HG02571 (cell line): Measurements from ENCODE around the gene ARHGEF33.
A peak's percentile ranks its signal among the peaks of the same experiment; 100 is the strongest.

Experiments
- ATAC-seq: cut with Tn5 transposase; IDR thresholded peaks from one replicate; pipeline ENCODE4 v1.9.1; 2021; ENCODE audit warnings: mild to moderate bottlenecking, moderate library complexity; ENCODE audit not compliant: unreplicated experiment

Gene ARHGEF33

DNA sequence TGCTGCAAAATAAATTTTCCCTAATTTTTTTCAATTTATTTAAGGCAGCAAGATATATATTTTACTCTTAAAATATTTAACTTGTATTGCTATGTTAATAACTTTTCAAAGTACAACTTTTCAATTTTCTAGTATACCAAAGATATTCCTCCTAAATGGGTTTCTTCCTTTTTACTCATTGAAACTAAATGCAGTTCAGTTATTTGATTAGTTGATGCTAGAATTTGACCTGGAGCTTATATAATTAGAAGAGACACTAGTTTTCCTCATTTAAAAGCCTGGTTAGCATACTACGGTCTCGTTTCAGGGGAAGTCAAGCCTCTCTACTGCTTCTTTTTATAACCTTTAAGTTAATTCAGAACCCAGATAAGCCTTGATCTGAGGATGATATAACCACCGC is at the start of gene ARHGEF33:
Gene ARHGEF33, plus strand, starts transcription at position 301 of the 400 bp plus-strand sequence. CDS start 29,573 bp downstream, outside the sequence.
- ATAC-seq, result no peak

DNA sequence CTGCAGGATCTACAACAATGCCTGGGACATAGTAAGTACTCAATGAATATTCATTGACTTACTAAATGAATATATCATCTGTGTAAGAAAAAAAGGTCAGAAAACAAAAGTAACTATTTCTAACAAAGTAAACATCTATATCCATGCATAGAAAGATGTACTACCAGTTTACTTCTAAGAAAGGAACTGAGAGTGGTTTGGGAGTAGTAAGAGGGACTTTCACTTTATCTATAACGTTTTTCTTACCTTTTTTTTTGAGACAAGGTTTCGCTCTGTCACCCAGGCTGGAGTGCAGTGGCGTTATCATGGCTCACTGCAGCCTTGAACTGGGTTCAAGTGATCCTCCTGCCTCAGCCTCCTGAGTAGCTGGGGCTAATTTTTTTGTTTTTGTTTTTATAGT is 39.6 kb upstream of the ARHGEF33 start:
- ATAC-seq, result peak; percentile 74

DNA sequence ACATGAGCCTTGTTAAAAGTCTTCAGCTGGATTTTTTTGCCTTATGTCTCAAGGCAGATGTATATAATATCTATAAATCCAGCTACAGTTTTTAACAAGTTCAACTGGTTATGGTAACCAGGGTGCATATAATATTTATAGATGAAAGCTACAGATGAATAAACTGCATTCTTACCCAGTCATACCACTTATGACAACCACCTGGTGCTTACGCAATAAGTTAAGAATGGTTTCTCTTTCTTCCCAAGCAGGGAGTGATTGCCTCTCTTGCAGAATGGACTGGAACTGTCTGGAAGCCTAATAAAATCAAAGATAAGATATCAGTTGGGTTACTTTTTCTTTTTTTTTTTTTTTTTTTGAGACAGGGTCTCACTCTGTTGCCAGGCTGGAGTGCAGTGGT is 33.5 kb upstream of the ARHGEF33 start:
- ATAC-seq, result no peak

DNA sequence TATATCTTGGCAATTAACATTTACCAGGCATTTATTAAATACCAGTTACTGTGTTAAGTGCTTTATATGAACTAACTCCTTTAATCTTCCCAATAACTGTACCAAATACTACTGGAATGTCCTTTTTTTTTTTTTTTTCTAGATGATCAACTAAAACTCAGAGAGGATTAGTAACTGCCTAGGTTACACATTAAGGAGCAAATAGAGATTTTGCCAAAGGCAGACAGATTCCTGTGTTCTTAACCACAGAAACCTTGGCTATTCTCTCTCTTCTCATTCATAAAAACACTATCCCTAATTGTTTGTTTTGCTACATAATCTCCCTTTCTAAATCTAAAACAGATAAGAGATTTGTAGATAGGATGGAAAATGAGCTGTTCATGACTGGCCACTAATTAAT is 27.2 kb upstream of the ARHGEF33 start:
- no peak for ATAC-seq

DNA sequence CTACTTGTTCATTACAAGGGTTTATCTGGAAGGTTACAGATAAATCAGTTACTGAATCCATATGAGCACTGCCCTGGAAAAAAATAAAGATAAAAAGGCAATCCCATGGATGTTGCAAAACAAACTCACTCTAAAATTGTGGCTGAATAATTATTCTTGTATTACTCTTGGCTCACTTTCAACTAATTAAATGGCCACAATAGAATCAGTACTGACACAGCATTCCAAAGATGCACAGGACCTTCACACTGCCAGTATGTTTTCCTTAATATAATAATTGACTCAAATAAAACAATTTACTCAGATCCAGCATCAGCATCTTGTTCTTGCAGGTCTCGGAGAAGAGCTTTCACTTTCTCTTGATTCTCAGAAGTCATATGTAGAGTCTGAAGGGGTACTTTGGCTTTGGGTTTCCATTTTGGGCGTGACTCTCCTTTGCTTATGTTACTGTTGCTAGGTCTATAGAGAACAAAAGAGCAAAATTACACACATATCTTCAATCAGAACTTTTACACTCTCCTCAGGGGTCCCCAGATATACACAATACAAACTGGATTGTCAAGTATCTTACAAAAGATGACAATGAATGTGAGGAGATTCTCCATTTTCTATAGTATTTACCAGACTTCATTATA is 26.5 kb upstream of the ARHGEF33 start:
- no peak for ATAC-seq

DNA sequence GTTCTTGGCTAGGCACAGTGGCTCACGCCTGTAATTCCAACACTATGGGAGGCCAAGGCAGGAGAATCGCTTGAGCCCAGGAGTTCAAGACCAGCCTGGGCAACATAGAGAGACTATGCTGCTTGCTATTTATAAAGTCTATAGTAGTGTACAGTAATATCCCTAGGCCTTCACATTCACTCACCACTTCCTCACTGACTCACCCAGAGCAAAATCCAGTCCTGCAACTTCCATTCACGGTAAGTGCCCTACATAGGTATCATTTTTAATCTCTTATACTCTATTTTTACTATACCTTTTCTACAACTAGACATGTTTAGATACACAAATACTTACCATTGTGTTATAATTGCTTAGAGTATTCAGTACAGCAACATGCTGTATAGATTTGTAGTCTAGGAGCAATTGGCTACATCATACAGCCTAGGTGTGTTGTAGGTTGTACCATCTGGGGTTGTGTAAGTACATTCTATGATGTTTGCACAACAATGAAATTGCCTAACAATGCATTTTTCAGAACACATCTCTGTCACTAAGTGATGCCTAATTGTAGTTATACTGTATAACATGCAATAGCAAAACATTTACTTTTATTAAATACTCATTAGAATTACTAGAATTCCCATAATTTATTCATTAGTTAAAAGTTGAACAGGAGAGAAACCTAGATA is 22.8 kb upstream of the ARHGEF33 start:
- no peak for ATAC-seq

DNA sequence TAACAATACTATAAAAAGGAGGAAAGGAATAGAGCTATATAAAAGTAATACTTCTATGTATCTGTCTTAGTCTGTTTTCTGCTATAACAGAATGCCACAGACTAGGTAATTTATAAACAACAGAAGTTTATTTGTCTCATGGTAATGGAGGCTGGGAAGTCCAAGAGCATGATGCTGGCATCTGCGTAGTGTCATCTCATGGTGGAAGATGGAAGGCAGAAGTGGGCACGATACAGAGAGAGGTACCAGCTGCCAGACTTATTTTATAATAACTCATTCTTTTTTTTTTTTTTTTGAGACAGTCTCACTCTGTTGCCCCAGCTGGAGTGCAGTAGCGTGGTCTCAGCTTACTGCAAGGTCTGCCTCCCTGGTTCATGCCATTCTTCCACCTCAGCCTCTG is 18.2 kb upstream of the ARHGEF33 start:
- ATAC-seq, result no peak

DNA sequence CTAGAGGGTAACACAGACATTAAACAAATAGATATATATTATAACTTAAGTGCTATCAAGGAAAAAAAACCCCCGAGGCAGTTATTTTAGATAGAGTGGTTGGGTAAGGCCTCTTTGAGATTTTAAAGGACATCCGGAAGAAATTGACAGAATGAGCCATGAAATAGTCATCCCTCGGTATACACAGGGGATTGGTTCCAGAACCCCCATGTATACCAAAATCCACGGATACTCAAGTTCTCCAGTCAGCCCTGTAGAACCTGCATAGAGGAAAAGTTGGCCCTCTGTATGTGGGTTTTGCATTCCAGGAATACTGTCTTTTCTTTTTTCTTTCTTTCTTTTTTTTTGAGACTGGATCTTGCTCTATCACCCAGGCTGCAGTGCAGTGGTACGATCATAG is 15.9 kb upstream of the ARHGEF33 start:
- ATAC-seq, result no peak

DNA sequence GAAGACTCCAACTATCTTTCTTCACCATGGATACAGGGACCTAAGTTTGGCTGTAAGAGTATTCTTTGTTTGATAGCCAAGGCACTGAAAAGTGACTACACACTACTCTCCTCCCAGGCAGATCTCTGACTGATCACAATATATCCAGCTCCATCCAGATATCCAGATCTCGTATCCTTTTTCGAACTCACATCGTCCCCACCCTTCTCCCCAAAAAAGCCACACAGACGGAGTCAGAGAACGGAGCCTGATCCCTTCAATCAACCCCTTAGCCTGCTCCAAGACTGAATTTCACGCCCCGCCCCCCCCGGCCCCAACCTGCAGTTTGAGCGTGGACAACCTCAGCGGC is 14.5 kb upstream of the ARHGEF33 start:
- no peak for ATAC-seq

DNA sequence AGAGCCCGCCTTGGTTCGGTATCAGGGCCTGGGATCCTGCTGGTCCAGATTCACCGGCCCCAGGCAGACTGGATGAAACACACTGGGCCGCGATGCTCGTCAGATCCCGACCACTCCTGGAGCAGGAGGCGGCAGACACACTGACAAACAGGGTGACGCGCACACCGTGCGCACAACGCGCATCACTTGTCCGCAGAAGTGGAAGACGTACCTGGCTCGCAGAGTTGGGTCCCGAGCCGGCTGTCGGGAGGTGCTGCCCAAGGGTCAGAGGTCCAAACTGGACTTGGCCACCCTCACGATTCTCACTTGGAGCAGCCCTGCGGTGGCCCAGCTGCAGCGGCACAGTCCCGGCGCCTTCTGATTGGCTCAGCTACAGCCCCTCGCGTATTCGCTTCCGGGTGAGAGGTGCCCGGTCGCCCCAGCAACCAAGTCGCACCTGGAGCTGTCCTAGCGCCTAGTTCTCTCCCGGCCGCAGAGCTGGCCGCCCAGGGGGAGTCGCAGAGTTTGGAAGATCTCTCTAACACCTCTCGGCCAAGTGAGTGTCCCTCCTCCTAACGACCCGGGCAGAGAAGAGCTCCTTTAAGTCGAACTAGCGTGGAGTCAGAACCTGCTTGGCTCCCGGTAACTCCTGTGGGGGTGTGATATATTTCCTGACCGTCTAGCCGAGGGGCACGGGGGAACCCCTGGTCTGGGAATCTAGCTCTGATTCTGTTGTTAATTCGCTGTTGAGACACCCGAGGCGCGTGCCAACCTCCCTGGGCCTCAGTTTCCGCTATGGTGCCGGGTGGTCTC is 13.9 kb upstream of the ARHGEF33 start, which contains the start of the genes DHX57 and MORN2:
Gene DHX57, minus strand, starts transcription at position 359 of the 792 bp plus-strand sequence. CDS start 7,529 bp downstream, outside the sequence.
Gene MORN2, plus strand, starts transcription at position 401 of the 792 bp plus-strand sequence.
- peak; percentile 100 for ATAC-seq

DNA sequence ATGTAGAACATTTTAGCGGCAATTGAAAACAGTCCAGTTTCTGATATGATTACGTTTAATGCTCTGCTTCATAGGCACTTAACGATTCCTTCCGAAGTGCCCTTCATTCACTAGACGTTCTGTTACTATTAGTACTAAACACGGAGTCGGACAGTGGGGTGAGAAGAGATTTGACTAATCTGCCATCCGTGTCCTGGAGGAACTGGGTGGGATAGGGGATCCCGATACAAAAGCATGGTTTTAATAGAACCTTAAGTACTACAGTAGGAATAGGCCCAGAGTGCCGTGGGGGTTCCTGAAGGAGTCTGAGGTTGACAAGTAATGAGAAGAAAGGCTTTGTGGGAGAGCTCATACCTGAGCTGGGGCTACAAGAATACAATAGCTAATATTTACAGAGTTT is 13.3 kb upstream of the ARHGEF33 start:
- ATAC-seq, result no peak

DNA sequence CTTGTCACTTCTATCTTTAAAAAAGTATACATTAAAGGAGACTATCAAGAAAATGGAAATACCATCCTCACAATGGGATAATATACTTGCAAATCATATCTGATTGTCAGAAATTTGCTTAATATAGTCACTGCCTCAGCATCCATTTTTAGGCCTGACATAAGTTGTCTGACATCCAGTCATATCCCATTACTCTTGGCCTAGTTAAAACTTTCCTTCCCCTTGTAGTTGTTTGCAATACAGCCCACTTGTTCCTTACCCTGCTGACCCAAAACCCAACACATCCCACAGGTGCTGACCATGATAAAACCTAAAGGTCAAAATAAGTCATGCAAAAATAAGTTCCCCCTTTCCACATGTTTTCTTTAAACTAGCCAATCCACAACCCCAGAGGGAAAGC is 3.6 kb upstream of the ARHGEF33 start:
- no peak for ATAC-seq

DNA sequence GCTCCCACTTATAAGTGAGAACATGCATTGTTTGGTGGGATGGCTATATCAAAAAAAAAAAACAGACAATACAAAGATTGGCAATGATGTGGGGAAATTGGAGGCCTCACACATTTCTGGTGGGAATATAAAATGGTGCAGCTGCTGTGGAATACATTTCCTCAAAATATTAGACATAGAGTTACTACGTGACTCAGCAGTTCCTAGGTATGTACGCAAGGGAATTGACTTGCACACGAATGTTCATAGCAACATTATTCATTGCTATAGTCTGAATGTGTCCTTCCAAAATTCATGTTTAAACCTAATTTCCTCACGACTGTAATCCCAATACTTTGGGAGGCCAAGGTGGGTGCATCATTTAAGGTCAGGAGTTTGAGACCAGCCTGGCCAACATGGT is 2.3 kb upstream of the ARHGEF33 start:
- ATAC-seq, result no peak

DNA sequence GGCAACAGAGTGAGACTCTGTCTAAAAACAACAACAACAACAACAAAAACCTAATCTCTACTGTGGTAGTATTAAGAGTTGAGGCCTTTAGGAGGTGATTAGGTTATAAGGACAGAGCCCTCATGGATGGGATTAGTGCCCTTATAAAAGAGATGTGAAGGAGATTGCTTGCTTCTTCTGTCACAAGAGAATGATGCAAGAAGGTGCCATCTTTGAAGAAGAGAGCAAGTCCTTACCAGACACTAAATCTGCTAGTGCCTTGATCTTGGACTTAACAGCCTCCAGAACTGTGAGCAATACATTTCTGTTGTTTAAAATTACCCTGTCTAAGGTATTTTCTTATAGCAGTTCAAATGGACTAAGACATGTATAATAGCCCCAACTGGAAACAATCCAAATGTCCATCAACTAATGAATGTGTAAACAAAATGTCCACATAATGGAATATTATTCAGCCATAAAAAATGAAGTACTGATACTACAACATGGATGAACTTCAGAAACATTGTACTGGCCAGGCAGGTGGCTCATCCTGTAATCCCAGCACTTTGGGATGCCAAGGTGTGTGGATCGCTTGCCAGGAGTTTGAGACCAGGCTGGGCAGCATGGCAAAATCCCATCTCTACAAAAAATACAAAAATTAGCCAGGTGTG is 1.6 kb upstream of the ARHGEF33 start:
- ATAC-seq, result no peak

DNA sequence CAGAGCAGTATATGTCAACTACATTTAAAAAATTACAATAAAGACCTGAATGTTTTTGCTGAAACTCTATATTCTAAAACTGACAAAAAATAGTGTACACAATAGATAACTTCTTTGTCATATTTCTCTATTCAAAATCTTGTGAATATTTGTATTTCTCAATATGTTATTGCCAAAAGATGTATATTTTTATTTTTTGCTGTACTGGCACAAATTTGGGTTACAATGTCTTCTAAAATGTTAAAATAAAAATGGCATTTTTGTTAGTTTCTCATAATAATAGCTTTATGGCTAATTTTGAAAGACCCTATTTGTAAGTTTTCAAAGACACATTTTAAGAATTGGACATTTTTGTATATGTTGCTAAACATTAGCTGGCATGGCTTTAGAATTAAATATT is 630 bp upstream of the ARHGEF33 start:
- no peak for ATAC-seq

DNA sequence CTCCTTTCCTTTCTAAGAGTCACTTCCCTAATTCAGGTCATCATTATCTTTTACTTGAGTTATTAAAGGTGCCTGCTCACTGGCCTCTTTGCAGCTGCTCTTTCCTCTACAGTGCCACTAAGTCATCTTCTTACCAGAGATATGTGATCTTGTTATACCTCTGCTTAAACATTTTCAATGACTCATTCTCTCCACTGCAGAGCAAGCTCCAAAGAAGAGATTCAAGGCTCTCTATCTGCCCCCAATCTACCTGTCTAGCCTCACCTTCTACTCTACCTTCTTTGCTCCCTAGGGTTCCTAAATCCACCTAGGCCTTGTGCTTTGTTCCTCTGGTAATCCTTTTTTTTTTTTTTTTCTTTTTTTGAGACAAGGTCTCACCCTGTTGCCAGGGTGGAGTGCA is 3.1 kb downstream of the ARHGEF33 start:
- no peak for ATAC-seq

DNA sequence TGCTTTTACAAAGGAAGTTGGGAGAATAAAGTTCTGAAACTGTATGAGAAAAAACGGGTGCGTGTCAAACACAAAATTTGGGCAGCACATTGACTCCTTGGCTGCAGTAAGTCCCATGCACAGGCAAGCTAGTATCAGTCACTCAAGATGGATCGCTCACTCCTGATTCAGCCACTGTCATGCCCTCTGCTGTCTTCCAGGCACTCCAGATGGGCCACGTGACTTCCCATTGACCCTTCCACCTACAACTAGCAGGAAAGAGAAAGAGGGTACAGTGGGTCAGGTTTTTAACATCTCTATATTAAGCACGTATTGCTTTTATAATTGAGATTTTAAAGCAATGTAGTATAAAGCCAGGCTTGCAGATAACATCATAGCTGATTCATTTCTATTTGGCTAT is 8.6 kb downstream of the ARHGEF33 start:
- no peak for ATAC-seq

DNA sequence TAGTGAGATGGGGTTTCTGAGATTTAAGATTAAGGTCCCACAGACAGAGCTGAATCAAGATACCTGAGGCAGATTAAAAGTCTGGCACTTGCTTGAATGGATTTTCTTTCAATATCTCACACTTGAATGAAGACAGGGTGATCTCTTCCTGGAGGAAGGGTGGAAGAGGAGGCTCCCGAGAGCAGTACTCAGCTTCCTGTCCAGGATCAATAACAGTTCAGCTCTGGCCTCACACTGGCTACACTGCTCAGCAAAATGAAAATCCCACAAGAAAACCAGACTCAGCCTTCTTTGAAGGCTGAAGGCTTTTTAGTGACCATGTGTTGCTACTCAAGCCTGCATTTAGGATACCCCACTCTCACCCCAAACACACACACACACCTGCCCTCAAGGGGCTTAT is 11.1 kb downstream of the ARHGEF33 start:
- ATAC-seq, result no peak

DNA sequence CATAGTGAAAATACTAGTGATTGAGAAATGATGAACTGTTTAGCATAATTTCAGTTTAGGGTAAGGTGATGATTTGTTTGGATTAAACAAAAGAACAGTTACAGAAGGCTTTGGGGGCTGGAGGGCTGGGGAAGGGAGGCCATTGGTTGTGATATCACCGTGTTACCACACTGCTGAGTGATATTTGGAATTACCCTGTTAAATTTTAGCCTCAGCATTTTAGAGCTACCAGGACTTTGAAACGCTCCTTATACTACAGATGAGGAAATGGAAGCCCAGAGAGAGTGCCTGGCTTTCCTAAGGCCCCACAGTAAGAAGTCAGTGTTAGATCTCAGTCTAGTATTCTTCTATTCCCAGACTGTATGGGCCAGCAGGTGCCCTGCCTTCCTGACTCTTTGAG is 15.6 kb downstream of the ARHGEF33 start:
- no peak for ATAC-seq

DNA sequence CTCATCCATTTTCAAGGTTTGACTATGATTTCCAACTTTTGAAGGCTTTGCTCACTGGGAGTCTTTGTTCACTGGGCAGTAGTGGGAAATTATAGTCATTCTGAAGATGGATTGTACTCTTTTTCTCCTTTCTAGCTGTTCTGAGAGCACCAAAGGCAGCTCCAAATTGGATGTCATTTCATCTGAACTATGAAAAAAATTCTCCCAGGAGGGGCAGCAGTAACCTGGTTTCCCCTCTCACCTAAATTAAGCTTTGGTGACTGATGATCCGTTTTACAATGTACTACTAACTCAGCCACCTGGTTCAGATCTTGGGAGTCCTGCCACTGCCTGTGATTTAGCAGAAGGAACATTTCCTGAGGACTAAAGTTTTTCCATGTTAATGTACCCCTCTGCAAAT is 17.6 kb downstream of the ARHGEF33 start:
- ATAC-seq, result no peak
